HepG2 (cell line): Measurements from ENCODE around the gene COQ8A. TPM values are rescaled to one million over a fixed set of nuclear protein-coding genes. Genes with fewer than 3 reads are reported as not detected.

Source experiments
- ADNP ChIP-seq: sonication (generic); formaldehyde crosslinking; IDR thresholded peaks from 2 replicates; pipeline ENCODE4 v1.4.0; 2020; ENCODE audit warnings: missing genetic modification reagents
- ARNTL ChIP-seq: sonication (generic); formaldehyde crosslinking; IDR thresholded peaks from 2 replicates; pipeline ENCODE4 v1.4.0; 2020; ENCODE audit warnings: mild to moderate bottlenecking, missing genetic modification reagents
- ELF3 ChIP-seq: IDR thresholded peaks from 2 replicates; pipeline ENCODE4 v1.6.1; 2016; ENCODE audit warnings: missing genetic modification reagents, missing compliant biosample characterization
- ELF4 ChIP-seq: sonication (generic); formaldehyde crosslinking; IDR thresholded peaks from 2 replicates; pipeline ENCODE4 v1.5.0; 2020; ENCODE audit warnings: missing genetic modification reagents, mild to moderate bottlenecking, moderate library complexity, borderline replicate concordance
- GATA4 ChIP-seq: sonication (generic); IDR thresholded peaks from 2 replicates; pipeline ENCODE4 v1.6.1; 2016; ENCODE audit warnings: antibody characterized with exemption, low read depth, borderline replicate concordance
- HMG20B ChIP-seq: conservative IDR thresholded peaks from 2 replicates; pipeline ENCODE4 v1.6.1; 2016; ENCODE audit warnings: missing genetic modification reagents, missing compliant biosample characterization
- HOXA5 ChIP-seq: sonication (generic); formaldehyde crosslinking; IDR thresholded peaks from 2 replicates; pipeline ENCODE4 v1.4.0; 2020; ENCODE audit warnings: missing genetic modification reagents
- MEIS2 ChIP-seq: sonication (generic); formaldehyde crosslinking; IDR thresholded peaks from 2 replicates; pipeline ENCODE4 v1.9.0; 2021; ENCODE audit warnings: mild to moderate bottlenecking, missing genetic modification reagents
- RFXANK ChIP-seq: IDR thresholded peaks from 2 replicates; pipeline ENCODE4 v1.6.1; 2016
- TBX2 ChIP-seq: sonication (generic); formaldehyde crosslinking; IDR thresholded peaks from 2 replicates; pipeline ENCODE4 v1.5.0; 2020; ENCODE audit warnings: missing genetic modification reagents, mild to moderate bottlenecking, borderline replicate concordance
- TOE1 ChIP-seq: sonication (generic); formaldehyde crosslinking; IDR thresholded peaks from 2 replicates; pipeline ENCODE4 v1.4.0; 2020; ENCODE audit warnings: mild to moderate bottlenecking, missing genetic modification reagents
- ZNF282 ChIP-seq: fragments of 450-650 bp; IDR thresholded peaks from 2 replicates; pipeline ENCODE4 v1.6.1; 2018; ENCODE audit not compliant: partially characterized antibody
- polyA plus RNA-seq, 8 experiments: library from polyadenylated mRNA; depleted of rRNA in 3 of 8; stranded (reverse) in 7 of 8; unstranded in 1 of 8; fragments of >200 nt; fragmentation: Illumina TruSeq in 4 of 8; extraction: Trizol in 4 of 8; gene quantifications; 2 replicates each; pipeline versions ENCODE4 v1.2.1 to v1.2.3, GENCODE V29; 2011 to 2016; ENCODE audit warnings: low read depth in 4 of 8, missing spikeins in 1 of 8, mixed read lengths in 1 of 8; ENCODE audit not compliant: insufficient read depth in 1 of 8
- total RNA-seq, 5 experiments: library from RNA; depleted of rRNA; stranded (reverse); fragments of >200 nt; fragmentation: Illumina TruSeq; extraction: Trizol; gene quantifications; 2 replicates each; pipeline ENCODE4 v1.2.3, GENCODE V29; 2016; ENCODE audit warnings: low read depth in 1 of 5
- TF ChIP-seq, protein P1 (sequence below): sonication (generic); formaldehyde crosslinking; IDR thresholded peaks from 2 replicates; pipeline ENCODE4 v1.9.0; 2022; ENCODE audit warnings: low read depth, missing genetic modification reagents
- TF ChIP-seq, protein P2 (sequence below): sonication (generic); formaldehyde crosslinking; IDR thresholded peaks from 2 replicates; pipeline ENCODE4 v1.8.1; 2023; ENCODE audit warnings: mild to moderate bottlenecking, moderate library complexity, missing genetic modification reagents
- TF ChIP-seq, protein P3 (sequence below): IDR thresholded peaks from 2 replicates; pipeline ENCODE4 v1.4.0; 2020; ENCODE audit warnings: mild to moderate bottlenecking, missing genetic modification reagents
- TF ChIP-seq, protein P4 (sequence below): sonication (generic); formaldehyde crosslinking; IDR thresholded peaks from 2 replicates; pipeline ENCODE4 v1.4.0; 2020; ENCODE audit warnings: missing genetic modification reagents, borderline replicate concordance
- TF ChIP-seq, protein P5 (sequence below): sonication (generic); formaldehyde crosslinking; IDR thresholded peaks from 2 replicates; pipeline ENCODE4 v1.8.0; 2022; ENCODE audit warnings: missing genetic modification reagents, low read depth, mild to moderate bottlenecking, borderline replicate concordance
- TF ChIP-seq, protein P6 (sequence below): sonication (generic); formaldehyde crosslinking; IDR thresholded peaks from 2 replicates; pipeline ENCODE4 v1.4.0; 2020; ENCODE audit warnings: missing genetic modification reagents

COQ8A gene
- total and polyA plus RNA-seq, 2 of the 13 experiments (the other 11 are each of a cell fraction or from before 2014, with no cell fraction given), result 60.4 to 88.7 TPM

DNA sequence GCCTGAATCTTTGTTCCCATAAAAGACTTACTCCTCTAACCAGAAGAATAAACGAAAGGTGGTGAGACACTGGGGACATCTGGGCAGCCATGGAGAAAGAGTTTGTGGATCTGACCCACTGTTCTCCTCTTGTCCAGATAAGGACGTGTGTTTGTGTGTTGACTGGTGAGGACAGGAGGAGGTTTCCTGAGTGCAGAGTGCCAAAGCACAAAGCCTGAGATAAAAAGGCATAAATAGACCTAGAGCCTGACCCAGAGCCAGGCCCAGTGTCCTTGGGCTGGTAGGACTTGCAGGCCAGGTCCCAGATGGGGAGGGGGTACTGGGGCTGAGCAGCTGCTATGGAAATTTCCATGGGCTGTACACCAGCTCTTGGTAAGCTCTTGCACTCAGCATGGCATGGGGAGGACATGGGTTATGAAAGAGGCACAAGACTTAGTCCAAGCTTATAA lies 19.6 kb upstream of the COQ8A start (continued):
- TF ChIP-seq, protein P1, sequence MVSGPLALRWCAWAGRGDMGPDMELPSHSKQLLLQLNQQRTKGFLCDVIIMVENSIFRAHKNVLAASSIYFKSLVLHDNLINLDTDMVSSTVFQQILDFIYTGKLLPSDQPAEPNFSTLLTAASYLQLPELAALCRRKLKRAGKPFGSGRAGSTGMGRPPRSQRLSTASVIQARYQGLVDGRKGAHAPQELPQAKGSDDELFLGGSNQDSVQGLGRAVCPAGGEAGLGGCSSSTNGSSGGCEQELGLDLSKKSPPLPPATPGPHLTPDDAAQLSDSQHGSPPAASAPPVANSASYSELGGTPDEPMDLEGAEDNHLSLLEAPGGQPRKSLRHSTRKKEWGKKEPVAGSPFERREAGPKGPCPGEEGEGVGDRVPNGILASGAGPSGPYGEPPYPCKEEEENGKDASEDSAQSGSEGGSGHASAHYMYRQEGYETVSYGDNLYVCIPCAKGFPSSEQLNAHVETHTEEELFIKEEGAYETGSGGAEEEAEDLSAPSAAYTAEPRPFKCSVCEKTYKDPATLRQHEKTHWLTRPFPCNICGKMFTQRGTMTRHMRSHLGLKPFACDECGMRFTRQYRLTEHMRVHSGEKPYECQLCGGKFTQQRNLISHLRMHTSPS (CRISPR knock-in tag), result peak; percentile 53; the same call in 1 of the 2 replicates
- TF ChIP-seq HMG20B (CRISPR knock-in tag) (peak; percentile 66; the same call in 1 of the 2 replicates), TOE1 (CRISPR knock-in tag) (0 out of 2 replicates have a peak, but pooled peaks have one; percentile 26), ARNTL (CRISPR knock-in tag) (no peak), ELF3 (peak; percentile 67; the same call in 1 of the 2 replicates), MEIS2 (CRISPR knock-in tag) (peak; percentile 60), TBX2 (CRISPR knock-in tag) (peak; percentile 57; the same call in 1 of the 2 replicates), GATA4 (peak; percentile 23; the same call in 1 of the 2 replicates), HOXA5 (no peak; the same call in 1 of the 2 replicates), RFXANK (0 out of 2 replicates have a peak, but pooled peaks have one; percentile 44), ADNP (CRISPR knock-in tag) (no peak), ZNF282 (no peak), ELF4 (CRISPR knock-in tag) (no peak)
- TF ChIP-seq, protein P2, sequence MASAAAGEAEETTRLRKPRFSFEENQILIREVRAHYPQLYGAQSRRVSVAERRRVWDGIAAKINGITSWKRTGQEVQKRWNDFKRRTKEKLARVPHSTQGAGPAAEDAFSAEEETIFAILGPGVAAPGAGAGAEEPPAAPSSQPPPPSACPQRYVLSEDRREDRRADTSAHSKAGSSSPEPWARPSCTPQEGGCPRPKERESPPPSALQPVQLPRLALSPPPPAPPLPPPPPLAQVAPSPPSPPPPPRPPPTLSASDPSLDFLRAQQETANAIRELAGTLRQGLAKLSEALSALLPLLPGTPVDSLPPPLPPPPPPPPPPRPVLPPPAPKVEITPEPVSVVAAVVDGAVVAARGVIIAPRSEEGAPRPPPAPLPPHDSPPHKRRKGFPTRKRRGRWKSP (CRISPR knock-in tag), result peak; percentile 53; the same call in 1 of the 2 replicates
- TF ChIP-seq, protein P3, sequence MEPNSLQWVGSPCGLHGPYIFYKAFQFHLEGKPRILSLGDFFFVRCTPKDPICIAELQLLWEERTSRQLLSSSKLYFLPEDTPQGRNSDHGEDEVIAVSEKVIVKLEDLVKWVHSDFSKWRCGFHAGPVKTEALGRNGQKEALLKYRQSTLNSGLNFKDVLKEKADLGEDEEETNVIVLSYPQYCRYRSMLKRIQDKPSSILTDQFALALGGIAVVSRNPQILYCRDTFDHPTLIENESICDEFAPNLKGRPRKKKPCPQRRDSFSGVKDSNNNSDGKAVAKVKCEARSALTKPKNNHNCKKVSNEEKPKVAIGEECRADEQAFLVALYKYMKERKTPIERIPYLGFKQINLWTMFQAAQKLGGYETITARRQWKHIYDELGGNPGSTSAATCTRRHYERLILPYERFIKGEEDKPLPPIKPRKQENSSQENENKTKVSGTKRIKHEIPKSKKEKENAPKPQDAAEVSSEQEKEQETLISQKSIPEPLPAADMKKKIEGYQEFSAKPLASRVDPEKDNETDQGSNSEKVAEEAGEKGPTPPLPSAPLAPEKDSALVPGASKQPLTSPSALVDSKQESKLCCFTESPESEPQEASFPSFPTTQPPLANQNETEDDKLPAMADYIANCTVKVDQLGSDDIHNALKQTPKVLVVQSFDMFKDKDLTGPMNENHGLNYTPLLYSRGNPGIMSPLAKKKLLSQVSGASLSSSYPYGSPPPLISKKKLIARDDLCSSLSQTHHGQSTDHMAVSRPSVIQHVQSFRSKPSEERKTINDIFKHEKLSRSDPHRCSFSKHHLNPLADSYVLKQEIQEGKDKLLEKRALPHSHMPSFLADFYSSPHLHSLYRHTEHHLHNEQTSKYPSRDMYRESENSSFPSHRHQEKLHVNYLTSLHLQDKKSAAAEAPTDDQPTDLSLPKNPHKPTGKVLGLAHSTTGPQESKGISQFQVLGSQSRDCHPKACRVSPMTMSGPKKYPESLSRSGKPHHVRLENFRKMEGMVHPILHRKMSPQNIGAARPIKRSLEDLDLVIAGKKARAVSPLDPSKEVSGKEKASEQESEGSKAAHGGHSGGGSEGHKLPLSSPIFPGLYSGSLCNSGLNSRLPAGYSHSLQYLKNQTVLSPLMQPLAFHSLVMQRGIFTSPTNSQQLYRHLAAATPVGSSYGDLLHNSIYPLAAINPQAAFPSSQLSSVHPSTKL (CRISPR knock-in tag), result peak; percentile 69
- TF ChIP-seq, protein P4, sequence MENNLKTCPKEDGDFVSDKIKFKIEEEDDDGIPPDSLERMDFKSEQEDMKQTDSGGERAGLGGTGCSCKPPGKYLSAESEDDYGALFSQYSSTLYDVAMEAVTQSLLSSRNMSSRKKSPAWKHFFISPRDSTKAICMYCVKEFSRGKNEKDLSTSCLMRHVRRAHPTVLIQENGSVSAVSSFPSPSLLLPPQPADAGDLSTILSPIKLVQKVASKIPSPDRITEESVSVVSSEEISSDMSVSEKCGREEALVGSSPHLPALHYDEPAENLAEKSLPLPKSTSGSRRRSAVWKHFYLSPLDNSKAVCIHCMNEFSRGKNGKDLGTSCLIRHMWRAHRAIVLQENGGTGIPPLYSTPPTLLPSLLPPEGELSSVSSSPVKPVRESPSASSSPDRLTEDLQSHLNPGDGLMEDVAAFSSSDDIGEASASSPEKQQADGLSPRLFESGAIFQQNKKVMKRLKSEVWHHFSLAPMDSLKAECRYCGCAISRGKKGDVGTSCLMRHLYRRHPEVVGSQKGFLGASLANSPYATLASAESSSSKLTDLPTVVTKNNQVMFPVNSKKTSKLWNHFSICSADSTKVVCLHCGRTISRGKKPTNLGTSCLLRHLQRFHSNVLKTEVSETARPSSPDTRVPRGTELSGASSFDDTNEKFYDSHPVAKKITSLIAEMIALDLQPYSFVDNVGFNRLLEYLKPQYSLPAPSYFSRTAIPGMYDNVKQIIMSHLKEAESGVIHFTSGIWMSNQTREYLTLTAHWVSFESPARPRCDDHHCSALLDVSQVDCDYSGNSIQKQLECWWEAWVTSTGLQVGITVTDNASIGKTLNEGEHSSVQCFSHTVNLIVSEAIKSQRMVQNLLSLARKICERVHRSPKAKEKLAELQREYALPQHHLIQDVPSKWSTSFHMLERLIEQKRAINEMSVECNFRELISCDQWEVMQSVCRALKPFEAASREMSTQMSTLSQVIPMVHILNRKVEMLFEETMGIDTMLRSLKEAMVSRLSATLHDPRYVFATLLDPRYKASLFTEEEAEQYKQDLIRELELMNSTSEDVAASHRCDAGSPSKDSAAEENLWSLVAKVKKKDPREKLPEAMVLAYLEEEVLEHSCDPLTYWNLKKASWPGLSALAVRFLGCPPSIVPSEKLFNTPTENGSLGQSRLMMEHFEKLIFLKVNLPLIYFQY, result peak; percentile 99
- TF ChIP-seq, protein P5, sequence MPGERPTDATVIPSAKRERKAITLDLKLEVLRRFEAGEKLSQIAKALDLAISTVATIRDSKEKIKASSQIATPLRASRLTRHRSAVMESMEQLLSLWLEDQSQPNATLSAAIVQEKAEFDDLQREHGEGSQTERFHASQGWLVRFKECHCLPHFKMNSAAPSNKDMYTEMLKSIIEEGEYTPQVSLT, result no peak
- TF ChIP-seq, protein P6, sequence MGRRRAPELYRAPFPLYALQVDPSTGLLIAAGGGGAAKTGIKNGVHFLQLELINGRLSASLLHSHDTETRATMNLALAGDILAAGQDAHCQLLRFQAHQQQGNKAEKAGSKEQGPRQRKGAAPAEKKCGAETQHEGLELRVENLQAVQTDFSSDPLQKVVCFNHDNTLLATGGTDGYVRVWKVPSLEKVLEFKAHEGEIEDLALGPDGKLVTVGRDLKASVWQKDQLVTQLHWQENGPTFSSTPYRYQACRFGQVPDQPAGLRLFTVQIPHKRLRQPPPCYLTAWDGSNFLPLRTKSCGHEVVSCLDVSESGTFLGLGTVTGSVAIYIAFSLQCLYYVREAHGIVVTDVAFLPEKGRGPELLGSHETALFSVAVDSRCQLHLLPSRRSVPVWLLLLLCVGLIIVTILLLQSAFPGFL, result no peak
